HCT116 (cell line): ENCODE measurements around the gene BMP7. TPM values are rescaled to one million over a fixed set of nuclear protein-coding genes. Genes with fewer than 3 reads are reported as not detected.

Experiments used
- ATAC-seq: fragments of 200-7000 bp; cut with Tn5 transposase; 2 replicates; pipeline ENCODE4 v1.9.1; 2020; ENCODE audit warnings: mild to moderate bottlenecking, moderate library complexity
- BruUV-seq: library from RNA; stranded (reverse); fragments of 400-500 nt; replicated peaks from 2 replicates; lab custom pipeline; 2021; lab: Mats Ljungman, UMichigan
- CTCF ChIA-PET: fragments of 300-600 bp; sonication (Branson Sonifier 250); formaldehyde crosslinking; loops from one replicate; lab custom pipeline; 2021; ENCODE audit warnings: antibody characterized with exemption; lab: Charles Lee
- POLR2A ChIA-PET: fragments of 300-600, 350-600 bp; sonication (Branson Sonifier 250); formaldehyde crosslinking; loops from one replicate; lab custom pipeline; 2021; ENCODE audit warnings: antibody characterized with exemption; lab: Charles Lee
- RAD21 ChIA-PET, 2 experiments: fragments of 300-600 bp; sonication (Branson Sonifier 250); formaldehyde crosslinking; loops; one replicate each; lab custom pipeline; 2023; ENCODE audit warnings: low total read pairs in 2 of 2; ENCODE audit not compliant: uncharacterized antibody in 2 of 2, unreplicated experiment in 2 of 2, low non-redundant PET in 1 of 2; lab: Charles Lee
- DNase-seq: peaks from one replicate; pipeline ENCODE4 v3.0.0-alpha.2; 2010; ENCODE audit warnings: low read depth, low spot score
- H2AFZ ChIP-seq: fragments of 200-600 bp; shearing (Covaris generic), sonication (generic); 2 replicates; pipeline ENCODE4 v1.6.1; 2017; ENCODE audit warnings: low read depth, mixed run types, mixed read lengths, antibody characterized with exemption, low read length; ENCODE audit not compliant: poor library complexity, severe bottlenecking
- H3K27ac ChIP-seq: 2 replicates; pipeline ENCODE4 v1.5.1; 2012; ENCODE audit warnings: low read depth, low read length
- H3K27me3 ChIP-seq: fragments of 200-600 bp; sonication (generic); 2 replicates; pipeline ENCODE4 v1.6.1; 2016; ENCODE audit warnings: mixed run types, low read length, mixed read lengths; ENCODE audit not compliant: insufficient read depth
- H3K36me3 ChIP-seq, 2 experiments: fragments of 200-500 bp in 1 of 2; fragments of 200-600 bp in 1 of 2; sonication (Bioruptor generic) in 1 of 2; sonication (generic) in 1 of 2; 2 replicates each; pipeline versions ENCODE4 v1.5.1 to v1.6.1; 2014 to 2016; ENCODE audit warnings: low read length in 2 of 2, inconsistent platforms in 1 of 2, mixed read lengths in 1 of 2, mixed run types in 1 of 2; ENCODE audit not compliant: insufficient read depth in 2 of 2, control insufficient read depth in 1 of 2
- H3K4me1 ChIP-seq, 2 experiments: fragments of 200-600 bp in 1 of 2; sonication (generic) in 1 of 2; 2 replicates each; pipeline versions ENCODE4 v1.5.1 to v1.6.1; 2012 to 2017; ENCODE audit warnings: low read length in 2 of 2, inconsistent platforms in 1 of 2, mild to moderate bottlenecking in 1 of 2, mixed read lengths in 1 of 2, mixed run types in 1 of 2, moderate library complexity in 1 of 2; ENCODE audit not compliant: insufficient read depth in 2 of 2, control insufficient read depth in 1 of 2
- H3K4me2 ChIP-seq: fragments of 200-600 bp; sonication (generic); 2 replicates; pipeline ENCODE4 v1.6.1; 2017; ENCODE audit warnings: mixed run types, low read length, mixed read lengths
- H3K4me3 ChIP-seq, 2 experiments: fragments of 200-600 bp in 1 of 2; sonication (generic) in 1 of 2; replicated peaks in 1 of 2; 2 replicates each; pipeline ENCODE4 v1.5.1; 2011 to 2016; ENCODE audit warnings: low read length in 2 of 2, control low read depth in 1 of 2, low read depth in 1 of 2, mild to moderate bottlenecking in 1 of 2, mixed read lengths in 1 of 2, mixed run types in 1 of 2
- H3K79me2 ChIP-seq: fragments of 200-600 bp; sonication (generic); 2 replicates; pipeline ENCODE4 v1.6.1; 2017; ENCODE audit warnings: mild to moderate bottlenecking, mixed run types, low read length, moderate library complexity, mixed read lengths; ENCODE audit not compliant: insufficient read depth
- H3K9ac ChIP-seq: fragments of 200-600 bp; sonication (generic); 2 replicates; pipeline ENCODE4 v1.6.1; 2016; ENCODE audit warnings: low read length, mixed read lengths
- H3K9me2 ChIP-seq: fragments of 200-600 bp; sonication (generic), shearing (Covaris generic); 2 replicates; pipeline ENCODE4 v1.6.1; 2017; ENCODE audit warnings: mixed run types, mild to moderate bottlenecking, moderate library complexity; ENCODE audit not compliant: insufficient read depth
- H3K9me3 ChIP-seq, 2 experiments: fragments of 200-500 bp in 1 of 2; fragments of 200-600 bp in 1 of 2; sonication (Bioruptor generic) in 1 of 2; sonication (generic) in 1 of 2; 2 replicates each; pipeline ENCODE4 v1.6.1; 2014 to 2017; ENCODE audit warnings: low read length in 2 of 2, mixed read lengths in 2 of 2, inconsistent platforms in 1 of 2, low read depth in 1 of 2, mild to moderate bottlenecking in 1 of 2, mixed run types in 1 of 2, moderate library complexity in 1 of 2; ENCODE audit not compliant: control insufficient read depth in 1 of 2, insufficient read depth in 1 of 2
- H4K20me1 ChIP-seq: fragments of 200-600 bp; sonication (generic), shearing (Covaris generic); 2 replicates; pipeline ENCODE4 v1.6.1; 2017; ENCODE audit warnings: mixed run types, mild to moderate bottlenecking, moderate library complexity; ENCODE audit not compliant: insufficient read depth
- EGR1 ChIP-seq: IDR thresholded peaks from 2 replicates; pipeline ENCODE4 v1.6.1; 2012; ENCODE audit warnings: low read depth
- ELF1 ChIP-seq: IDR thresholded peaks from 2 replicates; pipeline ENCODE4 v1.6.1; 2012; ENCODE audit warnings: low read depth, borderline replicate concordance
- POLR2AphosphoS5 ChIP-seq: IDR thresholded peaks from 2 replicates; pipeline ENCODE4 v1.6.1; 2011; ENCODE audit warnings: mild to moderate bottlenecking, low read depth, low read length, moderate library complexity
- SP1 ChIP-seq: IDR thresholded peaks from 2 replicates; pipeline ENCODE4 v1.6.1; 2012; ENCODE audit warnings: low read depth
- TCF7L2 ChIP-seq: IDR thresholded peaks from 2 replicates; pipeline ENCODE4 v1.7.0; 2011; ENCODE audit warnings: borderline replicate concordance, inconsistent platforms; ENCODE audit not compliant: insufficient read depth, insufficient read length; ENCODE audit errors: extremely low read depth
- ZFX ChIP-seq: fragments of 450-650 bp; IDR thresholded peaks from 2 replicates; pipeline ENCODE4 v1.6.1; 2017
- intact Hi-C: fragments of 100-400 bp; cut with micrococcal nuclease; formaldehyde crosslinking; loops from 2 replicates; pipeline ENCODE4 v1.10.0; 2022
- total RNA-seq: library from RNA; stranded (reverse); gene quantifications from one replicate; pipeline ENCODE4 v1.2.1, GENCODE V29; 2021; ENCODE audit not compliant: unreplicated experiment
- TF ChIP-seq, protein P1 (sequence below): IDR thresholded peaks from 2 replicates; pipeline ENCODE4 v1.6.1; 2012; ENCODE audit warnings: low read depth
- TF ChIP-seq, protein P2 (sequence below): IDR thresholded peaks from 2 replicates; pipeline ENCODE4 v1.6.1; 2012
- TF ChIP-seq, protein P3 (sequence below), 3 experiments: fragments of 200-600 bp in 1 of 3; sonication (generic) in 1 of 3; IDR thresholded peaks in 2 of 3; conservative IDR thresholded peaks in 1 of 3; 2 replicates each; pipeline ENCODE4 v1.5.1; 2012 to 2017; ENCODE audit warnings: low read depth in 2 of 3, low read length in 2 of 3, antibody characterized with exemption in 1 of 3, borderline replicate concordance in 1 of 3, control low read depth in 1 of 3, mild to moderate bottlenecking in 1 of 3, mixed read lengths in 1 of 3, mixed run types in 1 of 3, moderate library complexity in 1 of 3; ENCODE audit not compliant: insufficient read depth in 1 of 3

The BMP7 gene
- total RNA-seq, 1 experiment from 2014 or later, result 7.0 TPM

DNA sequence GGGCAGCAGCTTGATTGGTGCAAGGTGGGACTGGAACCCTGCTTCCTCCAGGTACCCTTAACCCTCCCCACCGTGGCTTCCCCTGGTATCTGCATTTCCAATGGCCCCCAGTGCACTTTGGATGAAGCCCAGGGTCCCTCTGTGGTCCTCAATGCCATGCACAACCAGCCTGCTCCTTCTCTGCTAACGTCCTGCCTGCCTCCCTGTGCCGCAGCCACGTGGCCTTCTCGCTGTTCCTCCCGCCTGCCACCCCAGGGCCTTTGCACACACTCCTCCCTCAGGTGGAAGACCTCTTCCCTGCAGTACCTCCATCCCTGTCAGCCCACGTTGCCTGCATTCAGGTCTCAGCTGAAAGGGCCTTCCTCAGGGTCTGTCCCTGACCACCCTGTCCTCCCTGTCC lies 101.6 kb downstream of the BMP7 start:
- Histone ChIP-seq H3K4me3 (no peak overlapping the region), H3K27ac (no peak overlapping the region), H2AFZ (no peak overlapping the region), H3K9me3 (no peaks in the 10 kb centered on the region), H3K79me2 (no peaks in the 10 kb centered on the region), H3K9me2 (no peaks in the 10 kb centered on the region), H4K20me1 (no peaks in the 10 kb centered on the region), H3K36me3 (no peaks in the 10 kb centered on the region), H3K27me3 (no peaks in the 10 kb centered on the region; the same call in 1 of the 2 replicates), H3K9ac (no peak overlapping the region), H3K4me2 (no peak overlapping the region), H3K4me1 (peaks cover 19 to 23% of the 10 kb centered on the region in 2 experiments)
- TF ChIP-seq TCF7L2 (no peak), EGR1 (no peak), SP1 (no peak), ZFX (no peak), POLR2AphosphoS5 (no peak), ELF1 (no peak)
- TF ChIP-seq, protein P1, sequence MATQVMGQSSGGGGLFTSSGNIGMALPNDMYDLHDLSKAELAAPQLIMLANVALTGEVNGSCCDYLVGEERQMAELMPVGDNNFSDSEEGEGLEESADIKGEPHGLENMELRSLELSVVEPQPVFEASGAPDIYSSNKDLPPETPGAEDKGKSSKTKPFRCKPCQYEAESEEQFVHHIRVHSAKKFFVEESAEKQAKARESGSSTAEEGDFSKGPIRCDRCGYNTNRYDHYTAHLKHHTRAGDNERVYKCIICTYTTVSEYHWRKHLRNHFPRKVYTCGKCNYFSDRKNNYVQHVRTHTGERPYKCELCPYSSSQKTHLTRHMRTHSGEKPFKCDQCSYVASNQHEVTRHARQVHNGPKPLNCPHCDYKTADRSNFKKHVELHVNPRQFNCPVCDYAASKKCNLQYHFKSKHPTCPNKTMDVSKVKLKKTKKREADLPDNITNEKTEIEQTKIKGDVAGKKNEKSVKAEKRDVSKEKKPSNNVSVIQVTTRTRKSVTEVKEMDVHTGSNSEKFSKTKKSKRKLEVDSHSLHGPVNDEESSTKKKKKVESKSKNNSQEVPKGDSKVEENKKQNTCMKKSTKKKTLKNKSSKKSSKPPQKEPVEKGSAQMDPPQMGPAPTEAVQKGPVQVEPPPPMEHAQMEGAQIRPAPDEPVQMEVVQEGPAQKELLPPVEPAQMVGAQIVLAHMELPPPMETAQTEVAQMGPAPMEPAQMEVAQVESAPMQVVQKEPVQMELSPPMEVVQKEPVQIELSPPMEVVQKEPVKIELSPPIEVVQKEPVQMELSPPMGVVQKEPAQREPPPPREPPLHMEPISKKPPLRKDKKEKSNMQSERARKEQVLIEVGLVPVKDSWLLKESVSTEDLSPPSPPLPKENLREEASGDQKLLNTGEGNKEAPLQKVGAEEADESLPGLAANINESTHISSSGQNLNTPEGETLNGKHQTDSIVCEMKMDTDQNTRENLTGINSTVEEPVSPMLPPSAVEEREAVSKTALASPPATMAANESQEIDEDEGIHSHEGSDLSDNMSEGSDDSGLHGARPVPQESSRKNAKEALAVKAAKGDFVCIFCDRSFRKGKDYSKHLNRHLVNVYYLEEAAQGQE, result no peak
- TF ChIP-seq, protein P2, sequence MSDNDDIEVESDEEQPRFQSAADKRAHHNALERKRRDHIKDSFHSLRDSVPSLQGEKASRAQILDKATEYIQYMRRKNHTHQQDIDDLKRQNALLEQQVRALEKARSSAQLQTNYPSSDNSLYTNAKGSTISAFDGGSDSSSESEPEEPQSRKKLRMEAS, result no peak
- TF ChIP-seq, protein P3, sequence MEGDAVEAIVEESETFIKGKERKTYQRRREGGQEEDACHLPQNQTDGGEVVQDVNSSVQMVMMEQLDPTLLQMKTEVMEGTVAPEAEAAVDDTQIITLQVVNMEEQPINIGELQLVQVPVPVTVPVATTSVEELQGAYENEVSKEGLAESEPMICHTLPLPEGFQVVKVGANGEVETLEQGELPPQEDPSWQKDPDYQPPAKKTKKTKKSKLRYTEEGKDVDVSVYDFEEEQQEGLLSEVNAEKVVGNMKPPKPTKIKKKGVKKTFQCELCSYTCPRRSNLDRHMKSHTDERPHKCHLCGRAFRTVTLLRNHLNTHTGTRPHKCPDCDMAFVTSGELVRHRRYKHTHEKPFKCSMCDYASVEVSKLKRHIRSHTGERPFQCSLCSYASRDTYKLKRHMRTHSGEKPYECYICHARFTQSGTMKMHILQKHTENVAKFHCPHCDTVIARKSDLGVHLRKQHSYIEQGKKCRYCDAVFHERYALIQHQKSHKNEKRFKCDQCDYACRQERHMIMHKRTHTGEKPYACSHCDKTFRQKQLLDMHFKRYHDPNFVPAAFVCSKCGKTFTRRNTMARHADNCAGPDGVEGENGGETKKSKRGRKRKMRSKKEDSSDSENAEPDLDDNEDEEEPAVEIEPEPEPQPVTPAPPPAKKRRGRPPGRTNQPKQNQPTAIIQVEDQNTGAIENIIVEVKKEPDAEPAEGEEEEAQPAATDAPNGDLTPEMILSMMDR (IDR thresholded peaks at IDR 0.05 in 2 of 3, conservative IDR thresholded peaks at IDR 0.05 in 1 of 3; ENCODE audit: borderline replicate concordance in 1 of 3, insufficient read depth in 1 of 3, low read depth in 2 of 3, low read length in 2 of 3), result no peak
- ChIA-PET RAD21 (no interaction called here), POLR2A (no interaction called here), CTCF (no interaction called here)
- DNase-seq (no peak), ATAC-seq (no peak)
- intact Hi-C loops, result no loop called here
- BruUV-seq, result no TSS peak
